CD4-positive, alpha-beta memory T cell (primary cell): ENCODE data around the gene SRSF3. TPM values are rescaled to one million over a fixed set of nuclear protein-coding genes. Genes with fewer than 3 reads are reported as not detected.

Experiments used
- CTCF ChIA-PET: fragments of 350-600 bp; sonication (Branson Sonifier 250); formaldehyde crosslinking; loops from one replicate; lab custom pipeline; 2021; ENCODE audit warnings: inconsistent platforms; ENCODE audit not compliant: partially characterized antibody; lab: Charles Lee
- POLR2A ChIA-PET: fragments of 350-600 bp; sonication (Branson Sonifier 250); formaldehyde crosslinking; loops from one replicate; lab custom pipeline; 2021; ENCODE audit not compliant: partially characterized antibody; lab: Charles Lee
- DNase-seq, 5 donors: peaks; one replicate each; pipeline versions ENCODE4 v3.0.0 to v3.0.0-alpha.2; 2020 to 2022; ENCODE audit warnings: mixed read lengths in 1 of 5
- H3K27ac ChIP-seq: one replicate; pipeline ENCODE4 v1.7.0; 2013; ENCODE audit warnings: low read depth, low read length
- H3K27me3 ChIP-seq: 2 replicates; pipeline ENCODE4 v1.7.0; 2013; ENCODE audit warnings: mild to moderate bottlenecking, low read length, moderate library complexity; ENCODE audit not compliant: insufficient read depth
- H3K36me3 ChIP-seq: 2 replicates; pipeline ENCODE4 v1.7.0; 2013; ENCODE audit warnings: mild to moderate bottlenecking, low read length, moderate library complexity; ENCODE audit not compliant: insufficient read depth
- H3K4me1 ChIP-seq: 2 replicates; pipeline ENCODE4 v1.7.0; 2013; ENCODE audit warnings: mild to moderate bottlenecking, low read length, moderate library complexity; ENCODE audit not compliant: insufficient read depth
- H3K4me3 ChIP-seq, 2 donors: one replicate each; pipeline ENCODE4 v1.7.0; 2013; ENCODE audit warnings: low read length in 2 of 2, mild to moderate bottlenecking in 1 of 2
- H3K9me3 ChIP-seq, 2 donors: one replicate each; pipeline ENCODE4 v1.7.0; 2013; ENCODE audit warnings: low read length in 2 of 2, control low read depth in 1 of 2; ENCODE audit not compliant: control insufficient read depth in 1 of 2
- H3K27ac Mint-ChIP-seq, 7 donors: one replicate each; pipeline ENCODE4 v1.8.0; 2020 to 2021; ENCODE audit warnings: mixed read lengths in 7 of 7, mild to moderate bottlenecking in 6 of 7, inconsistent platforms in 3 of 7, moderate library complexity in 3 of 7
- H3K27me3 Mint-ChIP-seq, 2 donors: one replicate each; pipeline ENCODE4 v1.8.0; 2020 to 2021; ENCODE audit warnings: mixed read lengths in 2 of 2
- H3K36me3 Mint-ChIP-seq, 2 donors: one replicate each; pipeline ENCODE4 v1.8.0; 2020 to 2021; ENCODE audit warnings: mixed read lengths in 2 of 2, inconsistent platforms in 1 of 2, mild to moderate bottlenecking in 1 of 2
- H3K4me1 Mint-ChIP-seq, 4 donors: one replicate each; pipeline ENCODE4 v1.8.0; 2020 to 2021; ENCODE audit warnings: mixed read lengths in 4 of 4, mild to moderate bottlenecking in 1 of 4
- H3K4me3 Mint-ChIP-seq, 8 donors: one replicate each; pipeline ENCODE4 v1.8.0; 2020 to 2021; ENCODE audit warnings: mixed read lengths in 8 of 8, mild to moderate bottlenecking in 7 of 8, moderate library complexity in 6 of 8, inconsistent platforms in 3 of 8
- H3K9me3 Mint-ChIP-seq, 8 donors: one replicate each; pipeline ENCODE4 v1.8.0; 2020 to 2021; ENCODE audit warnings: mixed read lengths in 8 of 8, mild to moderate bottlenecking in 5 of 8, inconsistent platforms in 3 of 8, moderate library complexity in 1 of 8
- intact Hi-C: fragments of 100-400 bp; cut with micrococcal nuclease; formaldehyde crosslinking; loops from one replicate; pipeline ENCODE4 v1.15.1; 2023
- polyA plus RNA-seq, 2 donors: library from polyadenylated mRNA; unstranded; fragments of 300-500 nt; fragmentation: Illumina TruSeq; gene quantifications; one replicate each; pipeline ENCODE4 v1.2.3, GENCODE V29; 2021
- total RNA-seq, 2 experiments: library from RNA; stranded (reverse); gene quantifications; one replicate each; pipeline ENCODE4 v1.2.3, GENCODE V29; 2021

SRSF3 gene
- total and polyA plus RNA-seq, 4 experiments from 2014 or later = 293 to 350 (median 333) TPM

- Mint-ChIP-seq H3K27me3 (no peaks in the 10 kb centered on the region), H3K9me3 (no peaks in the 10 kb centered on the region), H3K4me3 (no peak overlapping the region), H3K36me3 (no peaks in the 10 kb centered on the region), H3K27ac (no peak overlapping the region), H3K4me1 (no peaks in the 10 kb centered on the region)
- H3K4me3 ChIP-seq = no peak overlapping the region
- no peaks in the 10 kb centered on the region for H3K9me3 ChIP-seq
- CTCF ChIA-PET = interaction anchor here (0.9 kb wide), 1 partner anchor 19 kb away, joined by 3 read pairs; no protein-coding TSS in a partner anchor
- no peak for DNase-seq
- no peak overlapping the region for H3K27ac ChIP-seq
- H3K27me3 ChIP-seq = no peaks in the 10 kb centered on the region
- POLR2A ChIA-PET = no interaction called here
- intact Hi-C loops = no loop called here
- no peaks in the 10 kb centered on the region for H3K4me1 ChIP-seq
- no peaks in the 10 kb centered on the region for H3K36me3 ChIP-seq
Observed at GRCh38 chr6:36633915-36634314, 39.8 kb downstream of the SRSF3 start.

GRCh38 chr6:36634317-36635108 lies 40.4 kb downstream of the SRSF3 start:
- intact Hi-C loops = no loop called here
- POLR2A ChIA-PET = no interaction called here
- CTCF ChIA-PET = no interaction called here

GRCh38 chr6:36636283-36636682 lies 42.1 kb downstream of the SRSF3 start:
- no peak for DNase-seq
- no peak overlapping the region for H3K27ac ChIP-seq
- intact Hi-C loops = no loop called here
- no peak overlapping the region for H3K4me3 ChIP-seq
- no peaks in the 10 kb centered on the region for H3K9me3 Mint-ChIP-seq
- no peaks in the 10 kb centered on the region for H3K4me1 Mint-ChIP-seq
- H3K27me3 ChIP-seq = no peaks in the 10 kb centered on the region
- H3K36me3 Mint-ChIP-seq = no peaks in the 10 kb centered on the region
- H3K4me1 ChIP-seq = no peaks in the 10 kb centered on the region
- H3K36me3 ChIP-seq = no peaks in the 10 kb centered on the region
- H3K9me3 ChIP-seq = no peaks in the 10 kb centered on the region
- CTCF ChIA-PET = interaction anchor here (1.6 kb wide), 1 partner anchor 123 kb away, joined by 6 read pairs; no protein-coding TSS in a partner anchor
- no peak overlapping the region for H3K4me3 Mint-ChIP-seq
- H3K27me3 Mint-ChIP-seq = no peaks in the 10 kb centered on the region
- no peak overlapping the region for H3K27ac Mint-ChIP-seq
- POLR2A ChIA-PET = no interaction called here

More at GRCh38 chr6:36634317-36635108, 40.4 kb downstream of the SRSF3 start:
- no peaks in the 10 kb centered on the region for H3K9me3 ChIP-seq
- H3K27me3 Mint-ChIP-seq = no peaks in the 10 kb centered on the region
- H3K36me3 ChIP-seq = no peaks in the 10 kb centered on the region
- DNase-seq = no peak
- no peak overlapping the region for H3K27ac ChIP-seq
- no peak overlapping the region for H3K27ac Mint-ChIP-seq
- no peaks in the 10 kb centered on the region for H3K27me3 ChIP-seq
- no peaks in the 10 kb centered on the region for H3K36me3 Mint-ChIP-seq
- H3K9me3 Mint-ChIP-seq = no peaks in the 10 kb centered on the region
- H3K4me1 ChIP-seq = no peaks in the 10 kb centered on the region
- no peak overlapping the region for H3K4me3 Mint-ChIP-seq
- H3K4me1 Mint-ChIP-seq = no peaks in the 10 kb centered on the region
- no peak overlapping the region for H3K4me3 ChIP-seq

GRCh38 chr6:36636687-36637418 lies 42.7 kb downstream of the SRSF3 start:
- no peaks in the 10 kb centered on the region for H3K36me3 ChIP-seq

GRCh38 chr6:36638579-36638978 lies 44.4 kb downstream of the SRSF3 start:
- no peak for DNase-seq
- Mint-ChIP-seq H3K4me3 (no peak overlapping the region), H3K27ac (no peak overlapping the region), H3K36me3 (no peaks in the 10 kb centered on the region), H3K9me3 (no peaks in the 10 kb centered on the region), H3K4me1 (no peaks in the 10 kb centered on the region), H3K27me3 (no peaks in the 10 kb centered on the region)
- Histone ChIP-seq H3K27me3 (no peaks in the 10 kb centered on the region), H3K4me1 (no peaks in the 10 kb centered on the region), H3K27ac (no peak overlapping the region), H3K4me3 (no peak overlapping the region), H3K36me3 (no peaks in the 10 kb centered on the region), H3K9me3 (no peaks in the 10 kb centered on the region)
- ChIA-PET POLR2A (no interaction called here), CTCF (no interaction called here)
- intact Hi-C loops = no loop called here

More at GRCh38 chr6:36636687-36637418, 42.7 kb downstream of the SRSF3 start:
- DNase-seq = no peak
- ChIA-PET CTCF (interaction anchor here (1.6 kb wide), 1 partner anchor 122 kb away, joined by 6 read pairs; no protein-coding TSS in a partner anchor), POLR2A (no interaction called here)
- no peaks in the 10 kb centered on the region for H3K4me1 ChIP-seq
- Mint-ChIP-seq H3K27me3 (no peaks in the 10 kb centered on the region), H3K4me1 (no peaks in the 10 kb centered on the region), H3K36me3 (no peaks in the 10 kb centered on the region), H3K4me3 (no peak overlapping the region), H3K9me3 (no peaks in the 10 kb centered on the region), H3K27ac (no peak overlapping the region)
- H3K4me3 ChIP-seq = no peak overlapping the region
- intact Hi-C loops = no loop called here
- H3K27me3 ChIP-seq = no peaks in the 10 kb centered on the region
- H3K27ac ChIP-seq = no peak overlapping the region
- no peaks in the 10 kb centered on the region for H3K9me3 ChIP-seq

GRCh38 chr6:36639171-36639808 lies 45.1 kb downstream of the SRSF3 start:
- intact Hi-C loops = no loop called here
- no peaks in the 10 kb centered on the region for H3K27me3 ChIP-seq
- Mint-ChIP-seq H3K4me1 (no peaks in the 10 kb centered on the region), H3K4me3 (no peak overlapping the region), H3K36me3 (no peaks in the 10 kb centered on the region), H3K27ac (no peak overlapping the region), H3K9me3 (no peaks in the 10 kb centered on the region), H3K27me3 (no peaks in the 10 kb centered on the region)
- CTCF ChIA-PET = no interaction called here
- no peaks in the 10 kb centered on the region for H3K36me3 ChIP-seq
- H3K4me1 ChIP-seq = no peaks in the 10 kb centered on the region
- peak in 1 of 5 donors; percentile 22 for DNase-seq
- no peaks in the 10 kb centered on the region for H3K9me3 ChIP-seq
- no peak overlapping the region for H3K27ac ChIP-seq
- H3K4me3 ChIP-seq = no peak overlapping the region
- POLR2A ChIA-PET = no interaction called here

- Mint-ChIP-seq H3K4me1 (no peaks in the 10 kb centered on the region), H3K27me3 (no peaks in the 10 kb centered on the region), H3K4me3 (no peak overlapping the region), H3K27ac (peak overlapping the region in 1 of 7 donors; percentile 15), H3K36me3 (no peaks in the 10 kb centered on the region), H3K9me3 (no peaks in the 10 kb centered on the region)
- H3K4me3 ChIP-seq = no peak overlapping the region
- DNase-seq = no peak
- no peaks in the 10 kb centered on the region for H3K27me3 ChIP-seq
- H3K9me3 ChIP-seq = no peaks in the 10 kb centered on the region
- intact Hi-C loops = no loop called here
- no peaks in the 10 kb centered on the region for H3K36me3 ChIP-seq
- ChIA-PET POLR2A (no interaction called here), CTCF (interaction anchor here (0.6 to 1.4 kb wide), 4 partner anchors 26 to 524 kb away, joined by 3 to 4 read pairs (median 3); no protein-coding TSS in a partner anchor)
- H3K4me1 ChIP-seq = no peaks in the 10 kb centered on the region
- no peak overlapping the region for H3K27ac ChIP-seq
Observed at GRCh38 chr6:36641543-36641942, 47.4 kb downstream of the SRSF3 start.
